ENCODE data around the gene RNF187.
"Not testable (repeated sequence)": the region's sequence is repeated elsewhere in the genome, so short reads cannot be mapped to it uniquely, and the experiment has no call there.

The RNF187 gene

DNA sequence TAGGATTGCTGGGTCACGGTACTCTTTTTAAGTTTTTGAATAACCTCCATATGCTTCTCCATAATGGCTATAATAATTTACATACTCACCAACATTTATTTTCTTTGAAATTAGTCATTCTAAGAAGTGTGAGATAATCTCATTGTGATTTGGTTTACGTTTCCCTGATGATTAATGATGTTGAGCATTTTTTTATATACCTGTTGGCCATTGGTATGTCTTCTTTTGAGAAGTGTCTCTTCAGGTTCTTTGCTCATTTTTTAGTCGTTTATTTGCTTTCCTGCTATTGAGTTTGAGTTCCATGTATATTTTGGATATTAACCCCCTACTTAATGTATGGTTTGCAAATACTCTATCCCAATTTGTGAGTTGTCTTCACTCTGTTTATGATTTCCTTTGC lies 9.3 kb downstream of the RNF187 start:
- TF ChIP-seq, protein P1, sequence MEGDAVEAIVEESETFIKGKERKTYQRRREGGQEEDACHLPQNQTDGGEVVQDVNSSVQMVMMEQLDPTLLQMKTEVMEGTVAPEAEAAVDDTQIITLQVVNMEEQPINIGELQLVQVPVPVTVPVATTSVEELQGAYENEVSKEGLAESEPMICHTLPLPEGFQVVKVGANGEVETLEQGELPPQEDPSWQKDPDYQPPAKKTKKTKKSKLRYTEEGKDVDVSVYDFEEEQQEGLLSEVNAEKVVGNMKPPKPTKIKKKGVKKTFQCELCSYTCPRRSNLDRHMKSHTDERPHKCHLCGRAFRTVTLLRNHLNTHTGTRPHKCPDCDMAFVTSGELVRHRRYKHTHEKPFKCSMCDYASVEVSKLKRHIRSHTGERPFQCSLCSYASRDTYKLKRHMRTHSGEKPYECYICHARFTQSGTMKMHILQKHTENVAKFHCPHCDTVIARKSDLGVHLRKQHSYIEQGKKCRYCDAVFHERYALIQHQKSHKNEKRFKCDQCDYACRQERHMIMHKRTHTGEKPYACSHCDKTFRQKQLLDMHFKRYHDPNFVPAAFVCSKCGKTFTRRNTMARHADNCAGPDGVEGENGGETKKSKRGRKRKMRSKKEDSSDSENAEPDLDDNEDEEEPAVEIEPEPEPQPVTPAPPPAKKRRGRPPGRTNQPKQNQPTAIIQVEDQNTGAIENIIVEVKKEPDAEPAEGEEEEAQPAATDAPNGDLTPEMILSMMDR (IDR thresholded peaks at IDR 0.05; ENCODE audit: low read depth, low read length): no peak

DNA sequence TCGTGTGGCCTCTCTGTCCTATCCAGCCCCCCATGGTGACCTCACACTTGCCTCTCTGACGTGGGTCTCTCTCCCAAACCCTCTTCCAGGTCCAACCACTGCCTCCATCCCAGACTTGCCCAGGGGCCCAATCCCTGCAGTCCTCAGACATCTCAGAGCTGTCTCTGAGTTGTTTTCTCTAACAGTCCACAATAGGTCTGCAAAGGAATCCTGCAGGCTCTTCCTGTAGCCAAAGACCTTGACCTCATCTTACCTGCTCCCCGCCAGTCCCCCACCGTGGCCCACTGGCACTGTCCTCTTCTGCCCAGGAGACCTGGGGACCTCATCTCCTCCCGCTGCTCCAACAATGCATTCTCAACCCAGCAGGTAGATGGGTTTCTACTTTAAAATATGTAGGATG lies 10.0 kb downstream of the RNF187 start:
- no peak for DNase-seq (ENCODE audit: extremely low read depth, low read depth)
- TF ChIP-seq, protein P1 (IDR thresholded peaks at IDR 0.05; ENCODE audit: low read depth, low read length): no peak

More for the DNA sequence above, 9.3 kb downstream of the RNF187 start:
- DNase-seq (ENCODE audit: extremely low read depth, low read depth): no peak

- no peak for DNase-seq (ENCODE audit: extremely low read depth, low read depth)
- TF ChIP-seq, protein P1 (IDR thresholded peaks at IDR 0.05; ENCODE audit: low read depth, low read length): no peak
Observed at GRCh38 chr1:228497817-228498216, 10.6 kb downstream of the RNF187 start.

DNA sequence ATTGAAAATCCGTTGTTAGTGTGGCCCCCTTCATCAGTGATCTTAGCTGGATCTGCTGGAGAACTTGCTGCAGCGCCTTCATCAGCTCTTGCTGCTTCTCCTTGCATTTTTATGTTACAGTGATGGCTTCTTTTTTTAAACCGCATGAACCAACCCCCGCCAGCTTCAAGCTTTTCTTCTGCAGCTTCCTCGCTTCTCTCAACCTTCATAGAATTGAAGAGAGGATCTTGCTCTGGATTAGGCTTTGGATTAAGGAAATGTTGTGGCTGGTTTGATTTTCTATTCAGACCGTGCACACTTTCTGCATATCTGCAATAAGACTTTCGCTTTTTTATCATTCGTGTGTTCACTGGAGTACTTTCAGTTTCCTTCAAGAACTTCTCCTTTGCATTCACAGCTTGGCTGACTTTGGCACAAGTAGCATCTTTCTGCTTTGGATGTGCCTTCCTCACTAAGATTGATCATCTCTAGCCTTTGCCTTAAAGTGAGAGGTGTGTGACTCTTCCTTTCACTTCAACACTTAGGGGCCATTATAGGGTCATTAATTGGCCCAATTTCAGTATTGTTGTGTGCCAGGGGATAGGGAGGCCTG lies 13.1 kb downstream of the RNF187 start:
- TF ChIP-seq, protein P1 (IDR thresholded peaks at IDR 0.05; ENCODE audit: low read depth, low read length): no peak
- no peak for DNase-seq (ENCODE audit: extremely low read depth, low read depth)

- TF ChIP-seq, protein P1 (IDR thresholded peaks at IDR 0.05; ENCODE audit: low read depth, low read length): peak; percentile 96
- DNase-seq (ENCODE audit: extremely low read depth, low read depth): peak; percentile 60
Observed at GRCh38 chr1:228500901-228501871, 14.0 kb downstream of the RNF187 start.

DNA sequence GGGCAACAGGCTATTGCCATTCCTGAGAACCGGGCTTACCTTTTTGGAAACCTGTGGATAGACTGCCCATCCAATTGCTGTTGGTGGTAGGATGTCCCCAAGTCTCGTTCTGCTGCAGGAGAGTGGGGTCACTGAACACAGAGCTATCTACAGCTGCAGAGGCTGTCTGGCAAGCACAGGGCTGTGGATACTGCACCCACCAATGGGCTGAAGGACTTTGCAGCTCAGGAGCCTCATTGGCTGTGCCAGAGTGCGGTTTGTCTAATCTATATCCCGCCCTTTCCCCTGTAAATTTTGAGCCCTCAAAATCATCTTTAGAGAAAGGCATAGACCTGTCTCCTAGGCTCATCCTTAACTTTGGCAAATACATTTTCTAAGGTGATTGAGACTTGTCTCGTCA lies 15.3 kb downstream of the RNF187 start:
- TF ChIP-seq, protein P1 (IDR thresholded peaks at IDR 0.05; ENCODE audit: low read depth, low read length): no peak
- DNase-seq (ENCODE audit: extremely low read depth, low read depth): no peak

DNA sequence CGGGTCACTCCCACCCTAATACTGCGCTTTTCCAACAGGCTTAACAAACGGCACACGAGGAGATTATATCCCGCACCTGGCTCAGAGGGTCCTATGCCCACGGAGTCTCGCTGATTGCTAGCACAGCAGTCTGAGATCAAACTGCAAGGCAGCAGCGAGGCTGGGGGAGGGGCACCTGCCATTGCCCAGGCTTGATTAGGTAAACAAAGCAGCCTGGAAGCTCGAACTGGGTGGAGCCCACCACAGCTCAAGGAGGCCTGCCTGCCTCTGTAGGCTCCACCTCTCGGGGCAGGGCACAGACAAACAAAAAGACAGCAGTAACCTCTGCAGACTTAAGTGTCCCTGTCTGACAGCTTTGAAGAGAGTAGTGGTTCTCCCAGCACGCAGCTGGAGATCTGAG lies 18.8 kb downstream of the RNF187 start:
- not testable (repeated sequence) for DNase-seq (ENCODE audit: extremely low read depth, low read depth)

Data from AG09319 (cell line).